Kidney epithelial cell (primary cell): Measurements from ENCODE around the gene DSCAML1. TPM values are rescaled to one million over a fixed set of nuclear protein-coding genes. Genes with fewer than 3 reads are reported as not detected.

ENCODE experiments used
- DNase-seq: peaks from one replicate; pipeline ENCODE4 v3.0.0-alpha.2; 2010; ENCODE audit warnings: low read depth
- H3K27me3 ChIP-seq: 2 replicates; pipeline ENCODE4 v1.6.0; 2011; ENCODE audit warnings: low read length; ENCODE audit not compliant: control insufficient read depth, insufficient read depth
- H3K36me3 ChIP-seq: 2 replicates; pipeline ENCODE4 v1.5.1; 2011; ENCODE audit warnings: low read length; ENCODE audit not compliant: control insufficient read depth, insufficient read depth
- H3K4me3 ChIP-seq: 2 replicates; pipeline ENCODE4 v1.5.1; 2011; ENCODE audit warnings: low read depth, mild to moderate bottlenecking, control low read depth, low read length
- total RNA-seq: library from RNA; depleted of rRNA; stranded (reverse); fragments of >200 nt; gene quantifications from 2 replicates; pipeline ENCODE4 v1.2.3, GENCODE V29; 2015
- TF ChIP-seq, protein P1 (sequence below): IDR thresholded peaks from 2 replicates; pipeline ENCODE4 v1.5.1; 2011; ENCODE audit warnings: mild to moderate bottlenecking, moderate library complexity, low read length, control low read depth, inconsistent platforms; ENCODE audit not compliant: insufficient read depth, poor library complexity, severe bottlenecking

Gene DSCAML1
- total RNA-seq, 1 donor from 2014 or later, result 3.1 TPM

GRCh38 chr11:117837070-117837776 is 40.2 kb upstream of the DSCAML1 start:
- no peaks in the 10 kb centered on the region for H3K36me3 ChIP-seq
- H3K4me3 ChIP-seq, result no peak overlapping the region
- no peaks in the 10 kb centered on the region for H3K27me3 ChIP-seq
- no peak for DNase-seq
- TF ChIP-seq, protein P1, sequence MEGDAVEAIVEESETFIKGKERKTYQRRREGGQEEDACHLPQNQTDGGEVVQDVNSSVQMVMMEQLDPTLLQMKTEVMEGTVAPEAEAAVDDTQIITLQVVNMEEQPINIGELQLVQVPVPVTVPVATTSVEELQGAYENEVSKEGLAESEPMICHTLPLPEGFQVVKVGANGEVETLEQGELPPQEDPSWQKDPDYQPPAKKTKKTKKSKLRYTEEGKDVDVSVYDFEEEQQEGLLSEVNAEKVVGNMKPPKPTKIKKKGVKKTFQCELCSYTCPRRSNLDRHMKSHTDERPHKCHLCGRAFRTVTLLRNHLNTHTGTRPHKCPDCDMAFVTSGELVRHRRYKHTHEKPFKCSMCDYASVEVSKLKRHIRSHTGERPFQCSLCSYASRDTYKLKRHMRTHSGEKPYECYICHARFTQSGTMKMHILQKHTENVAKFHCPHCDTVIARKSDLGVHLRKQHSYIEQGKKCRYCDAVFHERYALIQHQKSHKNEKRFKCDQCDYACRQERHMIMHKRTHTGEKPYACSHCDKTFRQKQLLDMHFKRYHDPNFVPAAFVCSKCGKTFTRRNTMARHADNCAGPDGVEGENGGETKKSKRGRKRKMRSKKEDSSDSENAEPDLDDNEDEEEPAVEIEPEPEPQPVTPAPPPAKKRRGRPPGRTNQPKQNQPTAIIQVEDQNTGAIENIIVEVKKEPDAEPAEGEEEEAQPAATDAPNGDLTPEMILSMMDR, result no peak

GRCh38 chr11:117836077-117836960 is 39.3 kb upstream of the DSCAML1 start:
- Histone ChIP-seq H3K27me3 (no peaks in the 10 kb centered on the region), H3K36me3 (no peaks in the 10 kb centered on the region), H3K4me3 (no peak overlapping the region)
- DNase-seq, result no peak
- TF ChIP-seq, protein P1, result no peak

DNA sequence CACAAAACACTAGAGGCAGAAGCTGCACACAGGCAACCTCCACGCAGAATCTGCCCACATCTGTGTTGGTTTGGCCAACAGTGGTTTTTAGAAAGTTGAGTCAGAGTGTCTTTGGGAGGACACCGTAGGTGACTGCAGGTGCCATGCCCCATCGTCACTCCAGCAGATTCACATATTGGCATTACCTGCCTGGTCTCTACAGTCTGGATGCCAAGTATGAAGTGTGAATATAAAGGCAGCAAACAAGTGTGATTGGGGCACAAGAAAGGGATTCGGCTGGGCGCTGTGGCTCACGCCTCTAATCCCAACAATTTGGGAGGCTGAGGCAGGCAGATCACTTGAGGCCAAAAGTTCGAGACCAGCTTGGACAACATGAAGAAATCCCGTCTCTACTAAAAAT is 38.6 kb upstream of the DSCAML1 start:
- DNase-seq, result no peak
- Histone ChIP-seq H3K36me3 (no peaks in the 10 kb centered on the region), H3K4me3 (no peak overlapping the region), H3K27me3 (no peaks in the 10 kb centered on the region)
- TF ChIP-seq, protein P1, result no peak

DNA sequence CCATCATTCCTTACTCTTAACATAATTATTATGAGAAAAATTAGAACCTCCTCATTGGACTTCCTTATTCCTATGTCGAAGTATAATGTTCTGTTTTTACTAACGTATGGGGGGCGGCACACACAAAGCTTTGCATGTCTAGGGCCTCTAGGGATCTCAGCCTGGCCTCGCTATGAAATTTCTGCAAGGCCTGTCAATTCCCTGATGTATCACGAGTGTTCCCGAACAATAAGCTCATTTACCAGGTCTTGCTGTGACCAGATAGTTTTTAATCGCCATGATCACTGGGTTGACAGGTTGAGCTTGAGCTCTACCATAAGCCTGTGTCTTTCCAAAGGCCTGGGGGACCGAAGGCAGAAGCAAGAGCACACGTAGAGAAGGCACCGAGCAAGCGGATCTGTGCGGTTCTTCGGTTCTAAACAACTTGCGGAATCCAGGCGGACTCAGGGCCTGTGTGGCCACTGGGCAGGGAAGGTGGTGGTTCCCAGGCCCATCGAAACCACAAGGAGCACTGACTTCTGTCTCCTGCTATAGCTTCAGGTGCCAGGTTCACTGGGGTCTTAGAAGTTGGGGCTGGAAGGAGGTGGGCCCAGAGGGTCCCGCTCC is 37.9 kb upstream of the DSCAML1 start:
- Histone ChIP-seq H3K27me3 (no peaks in the 10 kb centered on the region), H3K4me3 (no peak overlapping the region), H3K36me3 (no peaks in the 10 kb centered on the region)
- TF ChIP-seq, protein P1, result no peak
- no peak for DNase-seq

GRCh38 chr11:117834068-117834810 is 37.2 kb upstream of the DSCAML1 start:
- H3K4me3 ChIP-seq, result no peak overlapping the region
- no peak for DNase-seq
- TF ChIP-seq, protein P1, result no peak
- no peaks in the 10 kb centered on the region for H3K36me3 ChIP-seq
- H3K27me3 ChIP-seq, result no peaks in the 10 kb centered on the region
